Choroid plexus epithelial cell (primary cell): ENCODE data around the gene GPR179.

Source experiments
- DNase-seq: peaks from one replicate; pipeline ENCODE4 v3.0.0-alpha.2; 2010; ENCODE audit warnings: low read depth
- H3K4me3 ChIP-seq: 2 replicates; pipeline ENCODE4 v1.5.1; 2011; ENCODE audit warnings: low read depth, mild to moderate bottlenecking, control low read depth, low read length, moderate library complexity
- TF ChIP-seq, protein P1 (sequence below): conservative IDR thresholded peaks from 2 replicates; pipeline ENCODE4 v1.5.1; 2011; ENCODE audit warnings: low read depth, mild to moderate bottlenecking, control low read depth, inconsistent platforms, low read length, moderate library complexity

The GPR179 gene, protein sequence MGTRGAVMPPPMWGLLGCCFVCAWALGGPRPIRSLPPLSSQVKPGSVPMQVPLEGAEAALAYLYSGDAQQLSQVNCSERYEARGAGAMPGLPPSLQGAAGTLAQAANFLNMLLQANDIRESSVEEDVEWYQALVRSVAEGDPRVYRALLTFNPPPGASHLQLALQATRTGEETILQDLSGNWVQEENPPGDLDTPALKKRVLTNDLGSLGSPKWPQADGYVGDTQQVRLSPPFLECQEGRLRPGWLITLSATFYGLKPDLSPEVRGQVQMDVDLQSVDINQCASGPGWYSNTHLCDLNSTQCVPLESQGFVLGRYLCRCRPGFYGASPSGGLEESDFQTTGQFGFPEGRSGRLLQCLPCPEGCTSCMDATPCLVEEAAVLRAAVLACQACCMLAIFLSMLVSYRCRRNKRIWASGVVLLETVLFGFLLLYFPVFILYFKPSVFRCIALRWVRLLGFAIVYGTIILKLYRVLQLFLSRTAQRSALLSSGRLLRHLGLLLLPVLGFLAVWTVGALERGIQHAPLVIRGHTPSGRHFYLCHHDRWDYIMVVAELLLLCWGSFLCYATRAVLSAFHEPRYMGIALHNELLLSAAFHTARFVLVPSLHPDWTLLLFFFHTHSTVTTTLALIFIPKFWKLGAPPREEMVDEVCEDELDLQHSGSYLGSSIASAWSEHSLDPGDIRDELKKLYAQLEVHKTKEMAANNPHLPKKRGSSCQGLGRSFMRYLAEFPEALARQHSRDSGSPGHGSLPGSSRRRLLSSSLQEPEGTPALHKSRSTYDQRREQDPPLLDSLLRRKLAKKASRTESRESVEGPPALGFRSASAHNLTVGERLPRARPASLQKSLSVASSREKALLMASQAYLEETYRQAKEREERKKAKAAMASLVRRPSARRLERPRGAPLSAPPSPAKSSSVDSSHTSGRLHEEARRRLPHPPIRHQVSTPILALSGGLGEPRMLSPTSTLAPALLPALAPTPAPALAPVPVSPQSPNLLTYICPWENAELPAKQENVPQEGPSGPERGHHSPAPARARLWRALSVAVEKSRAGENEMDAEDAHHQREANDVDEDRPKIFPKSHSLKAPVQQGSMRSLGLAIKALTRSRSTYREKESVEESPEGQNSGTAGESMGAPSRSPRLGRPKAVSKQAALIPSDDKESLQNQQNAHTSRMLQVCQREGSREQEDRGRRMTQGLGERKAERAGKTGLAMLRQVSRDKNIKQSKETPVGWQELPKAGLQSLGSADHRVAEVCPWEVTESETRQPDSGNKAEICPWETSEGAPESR (N-terminal part only)

DNA sequence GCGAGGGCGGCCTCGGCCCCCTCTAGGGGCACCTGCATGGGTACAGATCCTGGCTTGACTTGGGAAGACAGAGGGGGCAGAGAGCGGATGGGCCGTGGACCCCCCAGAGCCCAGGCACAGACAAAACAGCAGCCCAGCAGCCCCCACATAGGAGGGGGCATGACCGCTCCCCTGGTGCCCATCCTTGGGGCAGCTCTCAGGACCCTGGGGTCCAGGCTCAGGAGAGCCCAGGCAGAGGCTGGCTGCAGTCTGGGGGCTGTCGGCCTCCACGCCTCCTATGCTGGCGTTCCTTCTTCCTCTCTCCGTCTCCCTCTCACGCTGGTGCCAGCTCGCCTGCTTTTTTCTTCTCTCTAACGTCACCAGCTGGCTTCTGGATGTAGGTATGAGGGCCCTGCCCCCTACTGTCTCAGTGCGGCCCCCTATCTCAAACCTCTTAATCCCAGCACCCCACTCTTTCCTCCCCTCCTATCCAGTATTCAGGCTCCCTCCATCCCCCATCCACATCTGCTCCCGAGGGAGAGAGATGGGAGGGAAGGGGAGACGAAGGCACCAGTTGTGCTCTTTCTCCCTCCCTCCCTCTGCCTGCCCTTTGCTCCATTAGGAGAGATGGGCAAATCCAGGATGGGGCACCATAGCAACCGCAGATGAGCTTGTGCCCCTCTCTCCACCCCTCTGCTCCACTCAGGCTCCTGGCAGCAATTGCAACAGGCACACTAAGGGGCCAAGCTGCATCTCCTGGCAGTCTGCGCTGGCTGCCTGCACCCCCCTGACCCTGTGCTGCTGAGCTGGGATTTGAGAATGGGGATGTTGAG, at the start of gene GPR179:
GPR179 (minus strand) TSS at position 349 of the 812 bp plus-strand sequence; CDS start at position 182, 167 bp downstream.
- DNase-seq: no peak
- TF ChIP-seq, protein P1, sequence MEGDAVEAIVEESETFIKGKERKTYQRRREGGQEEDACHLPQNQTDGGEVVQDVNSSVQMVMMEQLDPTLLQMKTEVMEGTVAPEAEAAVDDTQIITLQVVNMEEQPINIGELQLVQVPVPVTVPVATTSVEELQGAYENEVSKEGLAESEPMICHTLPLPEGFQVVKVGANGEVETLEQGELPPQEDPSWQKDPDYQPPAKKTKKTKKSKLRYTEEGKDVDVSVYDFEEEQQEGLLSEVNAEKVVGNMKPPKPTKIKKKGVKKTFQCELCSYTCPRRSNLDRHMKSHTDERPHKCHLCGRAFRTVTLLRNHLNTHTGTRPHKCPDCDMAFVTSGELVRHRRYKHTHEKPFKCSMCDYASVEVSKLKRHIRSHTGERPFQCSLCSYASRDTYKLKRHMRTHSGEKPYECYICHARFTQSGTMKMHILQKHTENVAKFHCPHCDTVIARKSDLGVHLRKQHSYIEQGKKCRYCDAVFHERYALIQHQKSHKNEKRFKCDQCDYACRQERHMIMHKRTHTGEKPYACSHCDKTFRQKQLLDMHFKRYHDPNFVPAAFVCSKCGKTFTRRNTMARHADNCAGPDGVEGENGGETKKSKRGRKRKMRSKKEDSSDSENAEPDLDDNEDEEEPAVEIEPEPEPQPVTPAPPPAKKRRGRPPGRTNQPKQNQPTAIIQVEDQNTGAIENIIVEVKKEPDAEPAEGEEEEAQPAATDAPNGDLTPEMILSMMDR: no peak
- H3K4me3 ChIP-seq: no peak within 1 kb of the TSS

DNA sequence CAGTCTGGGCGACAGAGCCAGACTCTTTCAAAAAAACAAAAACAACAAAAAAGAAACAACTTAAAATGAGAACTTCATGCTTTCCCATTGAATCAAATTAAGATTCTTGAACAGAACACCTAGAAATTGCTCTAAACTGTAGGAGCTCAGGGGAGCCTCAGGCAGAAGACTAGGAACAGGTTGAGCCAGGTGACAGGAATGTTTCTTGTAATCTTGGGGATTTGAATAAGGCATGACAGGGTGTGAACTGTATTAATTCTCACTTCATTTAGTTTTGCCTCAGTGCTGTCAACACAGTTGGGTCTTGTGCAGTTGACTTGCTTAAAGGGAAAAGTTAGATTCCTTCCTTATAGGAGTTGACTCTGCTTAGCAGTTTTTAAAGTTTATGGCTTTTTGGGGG, 35.7 kb upstream of the GPR179 start:
- TF ChIP-seq, protein P1: no peak
- no peak for DNase-seq
- no peak overlapping the region for H3K4me3 ChIP-seq

DNA sequence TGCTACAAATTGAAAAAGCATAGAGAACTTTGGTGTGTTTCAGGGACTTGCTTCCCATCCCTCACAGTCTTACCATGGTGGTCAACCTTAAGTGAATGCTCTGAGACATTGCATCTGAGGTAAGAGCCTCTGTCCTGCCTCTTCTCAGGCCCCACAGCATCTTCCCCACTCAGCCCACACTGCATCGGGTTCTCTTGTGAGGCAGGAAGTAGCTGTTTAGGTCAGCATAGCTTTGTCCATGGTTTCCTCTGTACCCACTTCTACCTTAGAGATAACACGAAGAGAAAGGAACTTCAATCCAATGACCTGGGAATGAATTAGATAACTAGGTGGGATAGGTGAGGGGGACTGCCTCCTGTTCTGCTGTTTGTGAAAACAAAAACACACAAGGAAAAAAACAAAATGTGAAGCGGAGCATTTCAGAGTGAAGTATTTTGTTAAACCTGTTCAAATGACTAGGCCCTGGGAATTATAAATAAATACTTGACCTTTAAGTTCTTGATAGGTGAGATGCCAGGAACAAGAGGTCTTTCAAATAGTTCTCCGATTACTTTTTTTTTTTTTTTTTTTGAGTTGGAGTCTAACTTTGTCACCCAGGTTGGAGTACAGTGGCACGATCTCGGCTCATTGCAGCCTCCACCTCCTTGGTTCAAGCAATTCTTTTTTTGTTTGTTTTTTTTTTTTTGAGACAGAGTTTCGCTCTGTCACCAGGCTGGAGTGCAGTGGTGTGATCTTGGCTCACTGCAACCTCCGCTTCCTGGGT, 25.5 kb upstream of the GPR179 start:
- TF ChIP-seq, protein P1: no peak
- H3K4me3 ChIP-seq: no peak overlapping the region
- DNase-seq: no peak

DNA sequence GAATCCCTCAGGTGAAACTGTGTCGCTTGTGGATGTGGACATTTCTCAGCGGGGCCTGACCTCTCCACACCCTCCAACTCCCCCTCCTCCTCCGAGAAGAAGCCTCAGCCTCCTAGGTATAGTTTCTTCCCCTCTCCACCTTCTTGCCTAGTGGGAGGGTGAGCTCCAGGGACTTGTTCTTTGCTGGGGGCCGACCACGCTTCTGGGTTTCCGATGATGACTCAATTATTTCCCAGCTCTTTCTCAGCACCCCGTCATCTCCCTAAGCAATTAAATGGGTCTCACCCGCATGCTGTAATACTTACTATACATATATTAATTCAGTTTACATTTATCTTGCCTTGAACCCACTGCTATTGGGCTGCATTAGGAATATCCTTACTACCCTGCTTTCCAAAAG, 21.0 kb upstream of the GPR179 start:
- TF ChIP-seq, protein P1: no peak
- DNase-seq: no peak
- H3K4me3 ChIP-seq: no peak overlapping the region

DNA sequence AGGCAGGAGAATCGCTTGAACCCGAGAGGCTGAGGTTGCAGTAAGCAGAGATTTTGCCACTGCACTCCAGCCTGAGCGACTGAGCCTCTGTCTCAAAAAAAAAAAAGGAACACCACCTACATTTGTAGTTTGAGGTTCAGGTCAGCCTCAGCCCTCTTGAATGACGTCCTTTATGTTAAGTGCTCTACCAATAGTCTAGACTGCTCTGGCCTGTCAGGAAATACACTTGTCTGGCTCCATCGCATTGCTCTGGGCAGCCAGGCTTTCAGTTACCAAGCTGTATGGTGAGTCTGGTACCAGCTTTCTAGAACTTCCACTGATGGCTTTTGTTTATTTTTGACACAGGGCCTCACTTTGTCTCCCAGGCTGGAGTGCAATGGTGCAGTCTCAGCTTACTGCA, 19.3 kb upstream of the GPR179 start:
- H3K4me3 ChIP-seq: no peak overlapping the region
- no peak for DNase-seq
- TF ChIP-seq, protein P1: no peak
